ENCODE data around the gene DAGLA. TPM values are rescaled to one million over a fixed set of nuclear protein-coding genes. Genes with fewer than 3 reads are reported as not detected.

Gene DAGLA
- total RNA-seq, 1 donor from 2014 or later: 4.6 TPM

DNA sequence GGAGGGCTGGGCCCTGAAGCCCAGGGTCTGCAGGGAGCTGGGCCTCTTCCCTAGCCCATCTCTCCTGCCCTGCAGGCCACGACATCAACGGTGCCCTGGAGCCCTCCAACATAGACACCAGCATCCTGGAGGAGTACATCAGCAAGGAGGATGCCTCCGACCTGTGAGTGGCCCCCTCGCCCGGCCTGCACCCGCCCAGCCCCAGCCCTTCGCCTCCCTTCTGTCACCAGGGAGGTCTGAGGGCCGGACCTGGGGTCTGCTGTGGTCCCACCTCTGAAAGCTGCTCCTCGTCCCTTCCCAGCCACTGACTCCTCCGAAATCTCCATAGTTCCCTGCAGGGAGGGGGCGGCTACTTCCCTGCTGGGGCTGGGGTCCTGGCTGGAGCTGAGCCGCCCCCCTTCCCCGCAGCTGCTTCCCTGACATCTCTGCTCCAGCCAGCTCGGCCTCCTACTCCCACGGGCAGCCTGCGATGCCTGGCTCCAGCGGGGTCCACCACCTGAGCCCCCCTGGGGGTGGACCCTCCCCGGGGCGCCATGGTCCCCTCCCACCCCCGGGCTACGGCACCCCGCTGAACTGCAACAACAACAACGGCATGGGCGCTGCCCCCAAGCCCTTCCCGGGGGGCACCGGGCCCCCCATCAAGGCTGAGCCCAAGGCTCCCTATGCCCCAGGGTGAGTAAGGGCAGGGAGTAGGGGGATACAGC is 85.5 kb downstream of the DAGLA start:
- TF ChIP-seq, protein P1, sequence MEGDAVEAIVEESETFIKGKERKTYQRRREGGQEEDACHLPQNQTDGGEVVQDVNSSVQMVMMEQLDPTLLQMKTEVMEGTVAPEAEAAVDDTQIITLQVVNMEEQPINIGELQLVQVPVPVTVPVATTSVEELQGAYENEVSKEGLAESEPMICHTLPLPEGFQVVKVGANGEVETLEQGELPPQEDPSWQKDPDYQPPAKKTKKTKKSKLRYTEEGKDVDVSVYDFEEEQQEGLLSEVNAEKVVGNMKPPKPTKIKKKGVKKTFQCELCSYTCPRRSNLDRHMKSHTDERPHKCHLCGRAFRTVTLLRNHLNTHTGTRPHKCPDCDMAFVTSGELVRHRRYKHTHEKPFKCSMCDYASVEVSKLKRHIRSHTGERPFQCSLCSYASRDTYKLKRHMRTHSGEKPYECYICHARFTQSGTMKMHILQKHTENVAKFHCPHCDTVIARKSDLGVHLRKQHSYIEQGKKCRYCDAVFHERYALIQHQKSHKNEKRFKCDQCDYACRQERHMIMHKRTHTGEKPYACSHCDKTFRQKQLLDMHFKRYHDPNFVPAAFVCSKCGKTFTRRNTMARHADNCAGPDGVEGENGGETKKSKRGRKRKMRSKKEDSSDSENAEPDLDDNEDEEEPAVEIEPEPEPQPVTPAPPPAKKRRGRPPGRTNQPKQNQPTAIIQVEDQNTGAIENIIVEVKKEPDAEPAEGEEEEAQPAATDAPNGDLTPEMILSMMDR (IDR thresholded peaks at IDR 0.05; ENCODE audit: insufficient read depth, low read length, poor library complexity, severe bottlenecking): no peak
- H3K27me3 ChIP-seq (ENCODE audit: control insufficient read depth, insufficient read depth, low read length): no peaks in the 10 kb centered on the region
- no peaks in the 10 kb centered on the region for H3K36me3 ChIP-seq (ENCODE audit: control insufficient read depth, insufficient read depth, low read length)
- no peak for DNase-seq (ENCODE audit: low read depth)
- H3K4me3 ChIP-seq (ENCODE audit: low read depth, low read length): no peak overlapping the region

DNA sequence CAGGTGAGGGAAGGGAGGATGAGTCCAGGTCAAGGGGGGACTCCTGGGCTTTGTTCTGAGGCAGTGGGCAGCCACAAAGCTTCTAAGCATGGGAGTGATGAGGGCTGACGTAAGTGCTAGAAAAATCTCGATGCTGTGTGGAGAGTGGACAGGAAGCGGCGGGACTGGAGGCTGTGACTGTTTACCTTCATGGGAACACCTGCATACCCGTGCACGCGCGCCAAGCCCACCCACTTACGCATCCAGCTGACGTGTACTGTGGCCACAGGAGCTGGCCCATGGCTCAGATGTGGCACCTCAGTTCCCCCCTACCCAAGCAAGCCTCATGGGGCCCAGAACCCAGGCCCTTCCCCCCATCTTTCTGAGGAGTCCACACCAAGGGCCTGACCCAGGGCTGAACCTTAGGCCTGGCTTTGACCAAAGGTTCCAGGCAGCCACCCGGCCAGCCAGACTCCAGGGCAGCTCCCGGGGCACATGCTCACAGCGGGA is 86.2 kb downstream of the DAGLA start:
- H3K36me3 ChIP-seq (ENCODE audit: control insufficient read depth, insufficient read depth, low read length): no peaks in the 10 kb centered on the region
- TF ChIP-seq, protein P1 (IDR thresholded peaks at IDR 0.05; ENCODE audit: insufficient read depth, low read length, poor library complexity, severe bottlenecking): no peak

DNA sequence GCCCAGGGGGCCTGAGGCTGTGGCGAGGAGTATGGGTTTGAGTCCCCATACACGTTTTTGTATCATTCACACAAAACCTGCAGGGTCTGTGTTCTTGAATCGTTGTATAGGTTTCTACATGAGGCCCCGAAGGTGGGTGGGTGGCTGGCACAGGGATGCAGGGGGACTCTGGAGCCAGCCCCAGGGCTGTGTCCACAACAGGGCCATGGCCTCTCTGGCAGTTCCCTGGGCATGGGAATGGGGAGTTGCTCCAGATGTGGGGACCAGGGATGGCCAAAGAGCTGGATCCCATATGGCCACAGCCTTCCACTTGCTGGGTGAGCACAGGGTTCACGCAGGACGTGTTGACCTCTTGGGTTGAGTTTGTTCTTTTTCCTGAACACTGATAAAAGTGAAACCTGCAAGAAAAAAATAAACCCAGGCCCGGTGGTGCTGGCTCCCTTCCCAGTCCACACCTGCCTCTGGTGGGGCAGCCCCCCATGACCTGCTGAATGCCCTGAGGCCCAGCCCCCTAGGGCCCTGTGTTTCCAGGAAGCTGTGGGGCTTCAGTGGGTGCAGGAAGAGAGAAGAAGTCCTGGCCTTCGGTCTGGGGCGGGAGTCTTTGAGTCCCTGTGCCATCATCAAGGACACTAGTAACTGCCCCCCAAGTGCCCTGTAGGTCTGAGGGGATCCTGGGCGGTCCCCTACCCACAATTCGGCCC is 88.3 kb downstream of the DAGLA start:
- Histone ChIP-seq H3K36me3 (ENCODE audit: control insufficient read depth, insufficient read depth, low read length) (no peaks in the 10 kb centered on the region), H3K4me3 (ENCODE audit: low read depth, low read length) (no peak overlapping the region), H3K27me3 (ENCODE audit: control insufficient read depth, insufficient read depth, low read length) (no peaks in the 10 kb centered on the region)
- TF ChIP-seq, protein P1 (IDR thresholded peaks at IDR 0.05; ENCODE audit: insufficient read depth, low read length, poor library complexity, severe bottlenecking): no peak
- no peak for DNase-seq (ENCODE audit: low read depth)

More for the DNA sequence above, 86.2 kb downstream of the DAGLA start:
- no peaks in the 10 kb centered on the region for H3K27me3 ChIP-seq (ENCODE audit: control insufficient read depth, insufficient read depth, low read length)
- no peak overlapping the region for H3K4me3 ChIP-seq (ENCODE audit: low read depth, low read length)
- peak; percentile 61 for DNase-seq (ENCODE audit: low read depth)

DNA sequence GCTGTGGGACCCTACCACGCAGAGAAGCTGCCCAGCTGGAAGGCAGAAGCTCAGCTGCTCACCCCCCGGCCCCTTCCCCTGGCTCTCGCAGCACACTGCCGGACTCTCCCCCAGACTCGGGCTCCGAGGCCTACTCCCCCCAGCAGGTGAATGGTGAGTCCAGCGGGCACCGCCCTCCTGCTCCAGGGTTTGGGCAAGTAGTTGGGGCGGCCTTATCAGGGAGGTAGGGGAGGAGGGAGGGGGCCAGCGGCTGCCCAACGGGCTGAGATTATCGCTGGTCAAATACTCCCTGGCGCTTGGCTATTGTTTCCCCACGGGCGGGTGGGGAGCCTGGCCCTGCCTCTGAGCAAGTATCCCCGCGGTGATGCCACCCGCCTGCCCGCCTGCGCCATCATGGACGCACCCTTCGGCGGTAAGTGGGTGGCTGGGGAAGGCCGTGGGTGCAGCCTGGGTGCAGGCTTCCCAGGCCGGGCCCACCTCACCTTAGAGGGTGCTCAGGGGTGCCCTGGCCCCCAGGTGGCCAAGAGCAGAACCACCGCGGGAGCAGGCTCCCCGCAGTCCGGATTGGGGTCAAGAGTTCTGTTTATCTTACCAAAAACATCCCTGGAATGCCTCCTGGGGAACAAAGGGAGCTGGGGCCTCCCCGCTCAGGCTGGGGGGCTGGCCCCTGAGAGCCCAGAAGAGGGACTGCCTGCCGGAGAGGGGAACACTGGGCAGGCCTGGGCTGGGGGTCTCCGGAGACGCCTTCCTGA is 89.2 kb downstream of the DAGLA start:
- TF ChIP-seq, protein P1 (IDR thresholded peaks at IDR 0.05; ENCODE audit: insufficient read depth, low read length, poor library complexity, severe bottlenecking): peak; percentile 33
- Histone ChIP-seq H3K27me3 (ENCODE audit: control insufficient read depth, insufficient read depth, low read length) (no peaks in the 10 kb centered on the region), H3K36me3 (ENCODE audit: control insufficient read depth, insufficient read depth, low read length) (no peaks in the 10 kb centered on the region), H3K4me3 (ENCODE audit: low read depth, low read length) (no peak overlapping the region)
- DNase-seq (ENCODE audit: low read depth): no peak

DNA sequence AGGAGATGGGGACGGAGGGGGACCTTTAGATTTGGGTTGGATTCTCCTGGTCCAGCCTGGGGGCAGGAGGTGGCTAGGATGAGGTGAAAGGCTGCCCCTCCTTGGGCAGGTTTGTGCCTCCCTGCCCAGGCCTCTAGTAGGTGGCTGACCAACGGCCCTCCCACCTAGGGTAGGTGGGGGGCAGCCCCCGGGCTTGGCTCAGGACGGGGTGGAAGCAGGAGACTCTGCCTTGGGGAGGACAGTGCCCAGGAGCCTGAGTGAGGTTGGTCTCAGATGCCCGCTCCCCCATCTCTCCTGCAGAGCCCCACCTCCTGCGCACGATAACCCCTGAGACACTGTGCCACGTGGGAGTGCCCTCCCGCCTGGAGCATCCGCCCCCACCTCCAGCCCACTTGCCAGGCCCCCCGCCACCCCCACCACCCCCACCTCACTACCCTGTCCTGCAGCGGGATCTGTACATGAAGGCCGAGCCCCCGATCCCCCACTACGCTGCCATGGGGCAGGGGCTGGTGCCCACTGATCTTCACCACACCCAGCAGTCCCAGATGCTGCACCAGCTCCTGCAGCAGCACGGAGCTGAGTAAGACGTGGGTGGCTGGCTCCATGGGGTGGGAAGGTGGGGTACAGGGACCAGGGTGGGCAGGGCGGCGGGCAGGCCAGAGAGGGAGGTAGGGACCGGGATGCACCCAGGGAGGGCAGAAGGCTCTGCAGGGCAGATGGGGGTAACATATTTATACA is 89.9 kb downstream of the DAGLA start:
- no peaks in the 10 kb centered on the region for H3K36me3 ChIP-seq (ENCODE audit: control insufficient read depth, insufficient read depth, low read length)
- no peak for DNase-seq (ENCODE audit: low read depth)
- H3K27me3 ChIP-seq (ENCODE audit: control insufficient read depth, insufficient read depth, low read length): no peaks in the 10 kb centered on the region
- no peak overlapping the region for H3K4me3 ChIP-seq (ENCODE audit: low read depth, low read length)
- TF ChIP-seq, protein P1 (IDR thresholded peaks at IDR 0.05; ENCODE audit: insufficient read depth, low read length, poor library complexity, severe bottlenecking): no peak

Measured in kidney epithelial cell (primary cell).